Measurements from ENCODE around the gene DDX10. TPM values are rescaled to one million over a fixed set of nuclear protein-coding genes. Genes with fewer than 3 reads are reported as not detected.

The DDX10 gene
- total RNA-seq, 4 donors from 2014 or later, result 27.9 to 511 (median 31.5) TPM

DNA sequence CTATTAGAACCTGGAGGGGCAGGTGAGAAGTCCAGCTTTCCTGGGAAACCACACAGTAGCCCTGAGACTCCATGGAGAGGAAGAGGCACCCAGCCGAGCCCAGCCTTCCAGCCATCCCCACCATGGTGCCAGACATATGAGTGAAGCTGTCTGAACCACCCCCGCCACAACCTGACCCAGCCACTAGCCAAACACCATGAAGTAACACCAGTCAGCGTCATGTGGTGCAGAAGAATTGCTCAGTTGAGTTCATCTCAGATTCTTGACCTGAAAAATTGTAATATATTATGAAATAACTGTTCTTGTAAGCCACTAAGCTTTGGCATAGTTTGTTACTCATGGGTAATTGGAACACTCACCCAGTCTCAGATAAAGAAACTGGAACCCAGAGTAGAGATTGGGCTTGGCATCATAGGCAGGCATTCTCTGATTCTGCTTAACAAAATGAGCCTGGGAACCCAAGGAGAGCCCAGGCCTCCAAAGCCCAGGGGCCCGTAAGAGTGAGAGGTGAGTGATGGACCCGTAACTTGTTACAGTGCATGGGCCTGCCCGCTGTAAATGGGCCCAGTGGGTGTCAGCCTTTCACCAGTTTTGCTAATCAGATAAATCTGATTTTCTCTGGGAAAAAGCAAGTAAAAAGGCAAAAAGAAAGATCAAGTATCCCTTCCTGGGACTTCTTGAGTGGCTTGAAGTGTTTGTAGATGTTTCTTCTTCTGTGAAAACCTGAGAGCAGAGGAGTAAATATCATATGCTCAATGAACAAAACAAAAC is 305.5 kb downstream of the DDX10 start:
- no peak for TF ChIP-seq POLR2A (IDR thresholded peaks at IDR 0.05)
- TF ChIP-seq, protein P1, sequence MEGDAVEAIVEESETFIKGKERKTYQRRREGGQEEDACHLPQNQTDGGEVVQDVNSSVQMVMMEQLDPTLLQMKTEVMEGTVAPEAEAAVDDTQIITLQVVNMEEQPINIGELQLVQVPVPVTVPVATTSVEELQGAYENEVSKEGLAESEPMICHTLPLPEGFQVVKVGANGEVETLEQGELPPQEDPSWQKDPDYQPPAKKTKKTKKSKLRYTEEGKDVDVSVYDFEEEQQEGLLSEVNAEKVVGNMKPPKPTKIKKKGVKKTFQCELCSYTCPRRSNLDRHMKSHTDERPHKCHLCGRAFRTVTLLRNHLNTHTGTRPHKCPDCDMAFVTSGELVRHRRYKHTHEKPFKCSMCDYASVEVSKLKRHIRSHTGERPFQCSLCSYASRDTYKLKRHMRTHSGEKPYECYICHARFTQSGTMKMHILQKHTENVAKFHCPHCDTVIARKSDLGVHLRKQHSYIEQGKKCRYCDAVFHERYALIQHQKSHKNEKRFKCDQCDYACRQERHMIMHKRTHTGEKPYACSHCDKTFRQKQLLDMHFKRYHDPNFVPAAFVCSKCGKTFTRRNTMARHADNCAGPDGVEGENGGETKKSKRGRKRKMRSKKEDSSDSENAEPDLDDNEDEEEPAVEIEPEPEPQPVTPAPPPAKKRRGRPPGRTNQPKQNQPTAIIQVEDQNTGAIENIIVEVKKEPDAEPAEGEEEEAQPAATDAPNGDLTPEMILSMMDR (IDR thresholded peaks at IDR 0.05), result no peak
- Histone ChIP-seq H3K27ac (no peak overlapping the region), H3K4me1 (no peaks in the 10 kb centered on the region), H3K36me3 (no peaks in the 10 kb centered on the region), H3K27me3 (no peaks in the 10 kb centered on the region), H3K9me3 (no peaks in the 10 kb centered on the region), H3K4me3 (no peak overlapping the region)
- DNase-seq, result no peak
- intact Hi-C loops (cut with DNase I; ENCODE audit: low total_unique reads), result no loop called here

DNA sequence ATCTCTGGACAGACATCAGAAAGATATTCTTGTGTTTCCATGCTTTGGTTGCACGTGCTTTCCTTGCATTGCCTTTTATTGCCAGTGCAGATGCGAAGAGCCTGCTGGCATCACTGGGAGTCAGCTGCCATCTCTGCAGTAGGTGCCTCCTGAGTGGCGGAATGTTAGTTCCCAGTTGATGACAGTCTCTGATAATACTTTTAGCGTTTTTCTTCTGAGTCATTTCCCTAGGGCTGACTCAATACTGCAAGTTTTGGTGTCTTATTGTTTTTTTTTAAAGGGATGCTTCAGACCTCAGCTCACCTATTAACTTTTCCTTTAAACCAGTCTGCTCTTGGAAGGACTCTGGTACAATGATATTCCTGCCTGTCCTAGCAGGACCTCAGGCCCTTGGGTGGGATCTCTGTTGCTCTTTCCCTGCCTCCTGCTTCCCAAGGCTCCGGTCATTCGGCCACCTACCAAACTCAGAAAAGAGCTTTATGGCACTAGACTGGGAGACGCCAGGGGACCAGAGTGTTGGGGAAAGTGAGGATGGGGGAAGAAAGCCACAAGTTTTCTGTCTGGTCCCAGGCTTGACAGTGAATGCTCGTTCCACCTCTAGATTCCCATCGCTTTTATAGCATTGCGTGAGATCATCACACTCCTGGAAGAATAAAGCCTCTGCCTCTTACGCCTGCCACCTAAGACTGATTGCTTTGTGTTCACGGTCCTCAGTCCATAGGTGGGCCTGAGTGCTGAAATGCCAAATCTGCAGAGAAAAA is 308.7 kb downstream of the DDX10 start:
- Histone ChIP-seq H3K27ac (no peak overlapping the region), H3K27me3 (no peaks in the 10 kb centered on the region), H3K4me3 (no peak overlapping the region), H3K4me1 (no peaks in the 10 kb centered on the region), H3K9me3 (no peaks in the 10 kb centered on the region), H3K36me3 (no peaks in the 10 kb centered on the region)
- DNase-seq, result no peak
- intact Hi-C loops (cut with DNase I; ENCODE audit: low total_unique reads), result no loop called here
- no peak for TF ChIP-seq POLR2A (IDR thresholded peaks at IDR 0.05)
- TF ChIP-seq, protein P1 (IDR thresholded peaks at IDR 0.05), result no peak

DNA sequence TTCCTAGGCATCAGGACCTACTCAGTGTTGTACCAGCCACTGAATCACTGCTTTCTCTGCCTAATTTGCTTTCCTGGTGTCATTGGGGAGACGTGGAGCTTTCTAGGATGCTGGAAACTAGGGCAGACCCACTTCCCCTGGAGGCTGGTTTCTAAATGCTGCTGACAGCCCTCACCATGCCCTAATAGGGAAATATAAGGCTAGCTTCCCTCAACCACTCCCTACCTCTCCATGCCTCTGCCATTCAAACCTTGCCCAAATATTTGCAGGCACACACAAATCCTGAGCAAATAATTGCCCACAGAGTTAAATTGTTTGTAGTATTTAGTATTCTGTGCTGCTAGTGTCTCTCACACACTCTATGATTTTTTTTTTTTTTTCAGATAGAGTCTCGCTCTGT is 310.2 kb downstream of the DDX10 start:
- DNase-seq, result no peak
- no peak overlapping the region for H3K27ac ChIP-seq
- no peak overlapping the region for H3K4me3 ChIP-seq
- H3K9me3 ChIP-seq, result no peaks in the 10 kb centered on the region
- TF ChIP-seq, protein P1 (IDR thresholded peaks at IDR 0.05), result no peak
- no peak for TF ChIP-seq POLR2A (IDR thresholded peaks at IDR 0.05)
- intact Hi-C loops (cut with DNase I; ENCODE audit: low total_unique reads), result no loop called here
- H3K36me3 ChIP-seq, result no peaks in the 10 kb centered on the region
- H3K27me3 ChIP-seq, result no peaks in the 10 kb centered on the region
- no peaks in the 10 kb centered on the region for H3K4me1 ChIP-seq

DNA sequence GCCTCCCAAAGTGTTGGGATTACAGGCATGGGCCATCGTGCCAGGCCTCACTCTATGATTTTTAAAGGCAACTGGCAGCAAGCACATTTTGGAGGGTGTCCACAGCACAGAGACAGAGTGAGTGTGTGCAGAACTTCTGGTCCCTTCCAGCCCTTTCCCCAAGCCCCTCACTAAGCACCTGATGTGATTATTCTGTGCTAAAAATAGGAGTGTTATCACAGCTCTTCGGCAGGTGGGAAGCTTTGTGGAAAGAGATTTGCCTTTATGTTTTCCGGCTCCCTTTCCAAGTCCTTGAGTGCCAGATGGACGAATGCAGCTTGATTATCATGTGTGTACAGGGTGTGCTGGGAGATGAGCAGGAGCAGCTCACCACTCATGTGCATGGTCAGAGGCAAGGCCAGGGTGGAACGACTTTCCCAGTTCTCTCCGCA is 310.8 kb downstream of the DDX10 start:
- DNase-seq, result no peak
- H3K36me3 ChIP-seq, result no peaks in the 10 kb centered on the region
- no peaks in the 10 kb centered on the region for H3K27me3 ChIP-seq
- H3K4me3 ChIP-seq, result no peak overlapping the region
- intact Hi-C loops (cut with DNase I; ENCODE audit: low total_unique reads), result no loop called here
- no peak overlapping the region for H3K27ac ChIP-seq
- TF ChIP-seq, protein P1 (IDR thresholded peaks at IDR 0.05), result no peak
- no peak for TF ChIP-seq POLR2A (IDR thresholded peaks at IDR 0.05)
- H3K9me3 ChIP-seq, result no peaks in the 10 kb centered on the region
- no peaks in the 10 kb centered on the region for H3K4me1 ChIP-seq

Data from uterus (tissue), 4 donors.